ENCODE results near the gene DYNAP. TPM values are rescaled to one million over a fixed set of nuclear protein-coding genes. Genes with fewer than 3 reads are reported as not detected.

The DYNAP gene
- total RNA-seq, 1 donor from 2014 or later = not detected

DNA sequence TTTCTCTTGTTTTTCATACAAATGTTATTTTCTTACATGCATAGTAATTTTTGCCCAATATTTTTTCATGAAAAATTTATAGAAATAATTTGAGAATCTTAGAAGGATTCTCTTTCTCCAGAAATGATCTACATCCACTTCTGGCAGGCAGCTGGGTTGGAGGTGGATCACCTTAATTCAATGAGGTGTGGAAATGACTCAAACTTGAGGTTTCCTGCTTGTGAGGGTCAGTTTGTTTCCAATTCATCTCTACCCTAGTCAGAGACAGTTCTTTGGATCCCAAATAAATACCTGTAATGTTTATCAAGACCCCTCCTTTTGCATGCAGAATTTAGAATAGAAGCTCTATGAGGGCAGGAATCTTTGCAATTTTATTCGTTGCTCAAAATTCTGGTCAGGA lies 35.0 kb upstream of the DYNAP start:
- FAIRE-seq (no peak), DNase-seq (ENCODE audit: low read depth) (no peak)
- H3K4me3 ChIP-seq (ENCODE audit: insufficient read depth, low read depth, low read length) = no peak overlapping the region
- Mint-ChIP-seq H3K4me3 (ENCODE audit: unreplicated experiment) (no peak overlapping the region), H3K9me3 (ENCODE audit: unreplicated experiment) (no peaks in the 10 kb centered on the region), H3K36me3 (ENCODE audit: low read depth, unreplicated experiment) (no peaks in the 10 kb centered on the region), H3K27ac (ENCODE audit: unreplicated experiment) (no peak overlapping the region), H3K4me1 (ENCODE audit: low read depth, unreplicated experiment) (no peaks in the 10 kb centered on the region), H3K27me3 (ENCODE audit: low read depth, unreplicated experiment) (no peaks in the 10 kb centered on the region)
- no peak overlapping the region for H3K4me2 ChIP-seq (ENCODE audit: low read length)
- no peaks in the 10 kb centered on the region for H3K9me3 ChIP-seq (ENCODE audit: insufficient read depth, low read depth, low read length)
- no peak overlapping the region for H3K27ac ChIP-seq (ENCODE audit: low read depth, low read length)
- H4K20me1 ChIP-seq (ENCODE audit: insufficient read depth, low read length) = no peaks in the 10 kb centered on the region
- TF ChIP-seq EZH2 (IDR thresholded peaks at IDR 0.05; ENCODE audit: insufficient read depth, low read length) = no peak
- no peaks in the 10 kb centered on the region for H3K4me1 ChIP-seq (ENCODE audit: insufficient read depth, low read length)
- H3K9ac ChIP-seq (ENCODE audit: low read length) = no peak overlapping the region
- no peaks in the 10 kb centered on the region for H3K79me2 ChIP-seq (ENCODE audit: insufficient read depth, low read length)
- H2AFZ ChIP-seq (ENCODE audit: low read depth, low read length) = no peak overlapping the region
- H3K27me3 ChIP-seq (ENCODE audit: insufficient read depth, low read length) = no peaks in the 10 kb centered on the region
- no peaks in the 10 kb centered on the region for H3K36me3 ChIP-seq (ENCODE audit: insufficient read depth, low read length)

DNA sequence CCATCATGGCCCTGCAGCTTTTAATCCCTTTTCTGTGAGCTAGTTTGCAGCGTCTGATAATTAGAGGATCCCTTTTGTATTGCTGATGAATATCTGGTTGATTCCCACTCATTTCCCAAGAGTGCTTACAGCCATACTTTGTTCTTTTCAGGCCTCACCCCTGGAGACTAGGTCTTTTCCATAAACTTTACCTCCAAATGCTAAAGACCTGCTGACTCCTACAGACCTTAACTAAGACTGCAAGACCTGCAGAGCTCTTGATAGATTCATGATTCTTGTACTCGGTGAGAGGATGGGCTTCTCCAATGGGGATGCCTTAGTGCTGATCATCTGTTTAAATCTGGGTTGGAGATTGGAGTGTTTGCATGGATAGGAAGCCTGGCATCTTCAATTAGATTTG lies 33.1 kb upstream of the DYNAP start:
- Mint-ChIP-seq H3K9me3 (ENCODE audit: unreplicated experiment) (no peaks in the 10 kb centered on the region), H3K27me3 (ENCODE audit: low read depth, unreplicated experiment) (no peaks in the 10 kb centered on the region), H3K4me1 (ENCODE audit: low read depth, unreplicated experiment) (no peaks in the 10 kb centered on the region), H3K4me3 (ENCODE audit: unreplicated experiment) (no peak overlapping the region), H3K36me3 (ENCODE audit: low read depth, unreplicated experiment) (no peaks in the 10 kb centered on the region), H3K27ac (ENCODE audit: unreplicated experiment) (no peak overlapping the region)
- H3K27me3 ChIP-seq (ENCODE audit: insufficient read depth, low read length) = no peaks in the 10 kb centered on the region
- no peak overlapping the region for H3K27ac ChIP-seq (ENCODE audit: low read depth, low read length)
- TF ChIP-seq EZH2 (IDR thresholded peaks at IDR 0.05; ENCODE audit: insufficient read depth, low read length) = no peak
- TF ChIP-seq, protein P1, sequence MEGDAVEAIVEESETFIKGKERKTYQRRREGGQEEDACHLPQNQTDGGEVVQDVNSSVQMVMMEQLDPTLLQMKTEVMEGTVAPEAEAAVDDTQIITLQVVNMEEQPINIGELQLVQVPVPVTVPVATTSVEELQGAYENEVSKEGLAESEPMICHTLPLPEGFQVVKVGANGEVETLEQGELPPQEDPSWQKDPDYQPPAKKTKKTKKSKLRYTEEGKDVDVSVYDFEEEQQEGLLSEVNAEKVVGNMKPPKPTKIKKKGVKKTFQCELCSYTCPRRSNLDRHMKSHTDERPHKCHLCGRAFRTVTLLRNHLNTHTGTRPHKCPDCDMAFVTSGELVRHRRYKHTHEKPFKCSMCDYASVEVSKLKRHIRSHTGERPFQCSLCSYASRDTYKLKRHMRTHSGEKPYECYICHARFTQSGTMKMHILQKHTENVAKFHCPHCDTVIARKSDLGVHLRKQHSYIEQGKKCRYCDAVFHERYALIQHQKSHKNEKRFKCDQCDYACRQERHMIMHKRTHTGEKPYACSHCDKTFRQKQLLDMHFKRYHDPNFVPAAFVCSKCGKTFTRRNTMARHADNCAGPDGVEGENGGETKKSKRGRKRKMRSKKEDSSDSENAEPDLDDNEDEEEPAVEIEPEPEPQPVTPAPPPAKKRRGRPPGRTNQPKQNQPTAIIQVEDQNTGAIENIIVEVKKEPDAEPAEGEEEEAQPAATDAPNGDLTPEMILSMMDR (IDR thresholded peaks at IDR 0.05; ENCODE audit: insufficient read depth, low read depth, low read length) = no peak
- H3K79me2 ChIP-seq (ENCODE audit: insufficient read depth, low read length) = no peaks in the 10 kb centered on the region
- H3K4me2 ChIP-seq (ENCODE audit: low read length) = no peak overlapping the region
- no peaks in the 10 kb centered on the region for H3K4me1 ChIP-seq (ENCODE audit: insufficient read depth, low read length)
- no peak for DNase-seq (ENCODE audit: low read depth)
- no peak overlapping the region for H3K9ac ChIP-seq (ENCODE audit: low read length)
- H3K36me3 ChIP-seq (ENCODE audit: insufficient read depth, low read length) = no peaks in the 10 kb centered on the region
- no peaks in the 10 kb centered on the region for H4K20me1 ChIP-seq (ENCODE audit: insufficient read depth, low read length)
- FAIRE-seq = no peak
- no peak overlapping the region for H2AFZ ChIP-seq (ENCODE audit: low read depth, low read length)
- no peaks in the 10 kb centered on the region for H3K9me3 ChIP-seq (ENCODE audit: insufficient read depth, low read depth, low read length)
- H3K4me3 ChIP-seq (ENCODE audit: insufficient read depth, low read depth, low read length) = no peak overlapping the region

DNA sequence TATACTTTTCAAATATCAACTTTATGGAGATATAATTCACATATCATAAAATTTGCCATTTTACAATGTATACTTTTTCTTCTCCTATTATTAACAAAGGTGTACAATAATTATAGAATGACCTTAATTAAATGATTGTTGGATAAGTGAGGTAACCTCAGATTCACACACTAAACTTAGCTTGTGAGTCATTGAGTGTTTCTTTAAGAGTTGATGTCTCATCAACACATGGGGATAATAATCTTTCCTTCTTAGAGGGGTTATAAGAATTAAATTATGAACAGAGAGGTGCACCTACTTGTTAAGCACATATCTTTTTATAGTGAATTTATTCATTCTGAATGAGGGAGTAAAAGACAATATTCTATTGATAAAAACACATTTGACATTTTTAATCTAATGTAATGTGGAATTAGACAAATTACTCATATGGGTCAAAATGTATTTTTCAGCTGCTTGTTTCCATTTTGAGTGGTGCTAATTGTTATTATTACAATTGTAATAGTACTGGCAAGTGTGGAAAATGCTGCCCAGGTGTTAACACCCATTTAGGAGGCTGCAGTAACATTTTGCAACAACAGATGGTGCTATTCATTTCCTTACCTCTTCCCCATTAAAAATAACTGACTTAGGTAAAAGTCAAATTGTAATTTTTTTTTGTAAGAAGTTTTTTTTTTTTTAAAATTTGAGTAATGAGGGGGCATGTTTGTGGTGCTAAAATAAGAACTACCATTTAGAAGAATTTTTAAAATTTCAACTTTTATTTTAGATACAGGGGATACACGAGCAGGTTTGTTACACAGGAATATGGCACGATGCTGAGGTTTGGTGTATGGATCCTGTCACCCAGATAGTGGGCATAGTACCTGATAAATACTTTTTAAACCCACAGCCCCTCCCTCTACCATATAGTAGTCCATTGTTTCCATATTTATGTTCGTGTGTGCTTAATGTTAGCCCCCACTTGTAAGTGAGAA lies 32.1 kb upstream of the DYNAP start:
- FAIRE-seq = no peak
- Histone ChIP-seq H3K27ac (ENCODE audit: low read depth, low read length) (no peak overlapping the region), H3K36me3 (ENCODE audit: insufficient read depth, low read length) (no peaks in the 10 kb centered on the region), H3K4me3 (ENCODE audit: insufficient read depth, low read depth, low read length) (no peak overlapping the region), H3K9me3 (ENCODE audit: insufficient read depth, low read depth, low read length) (no peaks in the 10 kb centered on the region), H4K20me1 (ENCODE audit: insufficient read depth, low read length) (no peaks in the 10 kb centered on the region), H3K4me2 (ENCODE audit: low read length) (no peak overlapping the region), H3K9ac (ENCODE audit: low read length) (no peak overlapping the region), H2AFZ (ENCODE audit: low read depth, low read length) (no peak overlapping the region), H3K79me2 (ENCODE audit: insufficient read depth, low read length) (no peaks in the 10 kb centered on the region), H3K27me3 (ENCODE audit: insufficient read depth, low read length) (no peaks in the 10 kb centered on the region), H3K4me1 (ENCODE audit: insufficient read depth, low read length) (no peaks in the 10 kb centered on the region)
- H3K4me1 Mint-ChIP-seq (ENCODE audit: low read depth, unreplicated experiment) = no peaks in the 10 kb centered on the region
- H3K27me3 Mint-ChIP-seq (ENCODE audit: low read depth, unreplicated experiment) = no peaks in the 10 kb centered on the region
- no peak for TF ChIP-seq EZH2 (IDR thresholded peaks at IDR 0.05; ENCODE audit: insufficient read depth, low read length)
- TF ChIP-seq, protein P1 (IDR thresholded peaks at IDR 0.05; ENCODE audit: insufficient read depth, low read depth, low read length) = peak; percentile 82
- no peak overlapping the region for H3K27ac Mint-ChIP-seq (ENCODE audit: unreplicated experiment)
- no peaks in the 10 kb centered on the region for H3K9me3 Mint-ChIP-seq (ENCODE audit: unreplicated experiment)
- H3K4me3 Mint-ChIP-seq (ENCODE audit: unreplicated experiment) = no peak overlapping the region
- no peaks in the 10 kb centered on the region for H3K36me3 Mint-ChIP-seq (ENCODE audit: low read depth, unreplicated experiment)
- DNase-seq (ENCODE audit: low read depth) = peak; percentile 2

Measured in astrocyte (in vitro differentiated cells and primary cell).